Aorta (tissue), 5 donors: ENCODE measurements around the gene C1orf174. TPM values are rescaled to one million over a fixed set of nuclear protein-coding genes. Genes with fewer than 3 reads are reported as not detected.

ENCODE experiments used
- ATAC-seq: fragments of 200-7000 bp; cut with Tn5 transposase; one replicate; pipeline ENCODE4 v1.9.1; 2022; ENCODE audit warnings: moderate library complexity; ENCODE audit not compliant: low FRiP score
- DNase-seq, 2 donors: peaks; one replicate each; pipeline ENCODE4 v3.0.0-alpha.2; 2020
- H3K27ac ChIP-seq, 2 donors: one replicate each; pipeline ENCODE4 v1.5.1; 2013; ENCODE audit warnings: low read length in 2 of 2, mild to moderate bottlenecking in 2 of 2, moderate library complexity in 2 of 2, control low read depth in 1 of 2, inconsistent platforms in 1 of 2, low read depth in 1 of 2
- H3K27me3 ChIP-seq, 2 donors: one replicate each; pipeline ENCODE4 v1.6.1; 2013; ENCODE audit warnings: control low read depth in 1 of 2, low read length in 1 of 2, mild to moderate bottlenecking in 1 of 2, moderate library complexity in 1 of 2; ENCODE audit not compliant: insufficient read depth in 2 of 2, control insufficient read depth in 1 of 2
- H3K36me3 ChIP-seq, 2 donors: one replicate each; pipeline ENCODE4 v1.6.1; 2013; ENCODE audit warnings: control low read depth in 1 of 2, low read length in 1 of 2, mild to moderate bottlenecking in 1 of 2; ENCODE audit not compliant: insufficient read depth in 2 of 2, control insufficient read depth in 1 of 2
- H3K4me1 ChIP-seq, 2 donors: one replicate each; pipeline ENCODE4 v1.6.1; 2013; ENCODE audit warnings: low read length in 2 of 2, control low read depth in 1 of 2, mild to moderate bottlenecking in 1 of 2, moderate library complexity in 1 of 2; ENCODE audit not compliant: insufficient read depth in 2 of 2, control insufficient read depth in 1 of 2
- H3K4me3 ChIP-seq, 2 donors: one replicate each; pipeline ENCODE4 v1.5.1; 2013; ENCODE audit warnings: low read length in 2 of 2, control low read depth in 1 of 2, mild to moderate bottlenecking in 1 of 2
- H3K9me3 ChIP-seq: one replicate; pipeline ENCODE4 v1.6.1; 2013; ENCODE audit warnings: mild to moderate bottlenecking, low read length; ENCODE audit not compliant: control insufficient read depth
- WGBS, 2 donors: extraction: QIAGEN DNeasy Blood & Tissue Kit; methylation state at CpG; one replicate each; pipeline ENCODE4 v1.1.7; 2013; 5-methylcytosine and 5-hydroxymethylcytosine counted together
- intact Hi-C, 2 donors: fragments of 100-400 bp; cut with DNase I; formaldehyde crosslinking; loops; one replicate each; pipeline versions ENCODE4 v1.14.2 to v1.15.0; 2022
- polyA plus RNA-seq, 2 donors: library from polyadenylated mRNA; stranded (reverse); fragments of 200-250 nt; gene quantifications; one replicate each; pipeline ENCODE4 v1.2.3, GENCODE V29; 2013
- total RNA-seq, 2 donors: library from RNA; stranded (reverse); fragmentation: NEBNext Ultra II Directional; extraction: Animal tissue kit (Norgen Biotek cat#: 25700); gene quantifications; one replicate each; pipeline ENCODE4 v1.2.1, GENCODE V29; 2021
- donor health status: healthy with polysubstance abuse.
- donor health status: Bipolar disorder and iron deficiency.
- donor health status: DM: no; HTN: no; CAD: no.
- donor health status: DM: no; HTN: no; CAD: no.
- donor health status: DM: yes; HTN: yes; CAD: no.

The C1orf174 gene
- total and polyA plus RNA-seq, 4 donors = 12.6 to 19.8 (median 16.1) TPM

- H3K4me3 ChIP-seq = no peak overlapping the region
- no peak overlapping the region for H3K27ac ChIP-seq
- H3K36me3 ChIP-seq = peaks cover 4 to 8% of the 10 kb centered on the region in 2 donors
- ATAC-seq (no peak), DNase-seq (peak; percentile 18 to 63)
- H3K27me3 ChIP-seq = no peaks in the 10 kb centered on the region
- WGBS, 2 donors = 86 to 91% methylated on average over 15 of the region's 15 CpGs
- H3K4me1 ChIP-seq = no peaks in the 10 kb centered on the region
- intact Hi-C loops = no loop called here
- H3K9me3 ChIP-seq = no peaks in the 10 kb centered on the region
These were observed 13.9 kb downstream of the C1orf174 start for GRCh38 chr1:3886106-3886670.

DNA sequence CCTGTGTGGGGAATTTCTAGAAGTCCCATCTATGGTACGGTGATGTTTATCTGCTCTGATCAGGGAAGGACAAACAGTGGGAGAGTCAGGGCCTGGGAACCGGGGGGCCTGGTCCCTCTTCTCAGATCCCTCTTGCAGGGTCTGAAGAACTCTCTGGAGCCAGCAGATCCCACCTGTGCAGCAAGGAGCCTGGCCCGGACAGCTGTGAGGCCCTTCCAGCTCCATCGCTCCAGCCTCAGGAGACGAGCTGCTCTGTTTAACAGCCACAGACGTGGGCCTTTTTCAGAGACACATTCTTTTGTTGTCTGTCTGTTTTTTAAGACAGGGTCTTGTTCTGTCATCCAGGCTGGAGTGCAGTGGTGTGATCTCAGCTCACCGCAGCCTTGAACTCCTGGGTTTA, 14.5 kb downstream of the C1orf174 start:
- no peaks in the 10 kb centered on the region for H3K4me1 ChIP-seq
- H3K27ac ChIP-seq = no peak overlapping the region
- WGBS, 2 donors = 82 to 86% methylated on average over 7 of the region's 7 CpGs
- peaks cover 4 to 8% of the 10 kb centered on the region in 2 donors for H3K36me3 ChIP-seq
- H3K9me3 ChIP-seq = no peaks in the 10 kb centered on the region
- H3K4me3 ChIP-seq = no peak overlapping the region
- intact Hi-C loops = no loop called here
- ATAC-seq (no peak), DNase-seq (peak; percentile 6 to 37)
- H3K27me3 ChIP-seq = no peaks in the 10 kb centered on the region

DNA sequence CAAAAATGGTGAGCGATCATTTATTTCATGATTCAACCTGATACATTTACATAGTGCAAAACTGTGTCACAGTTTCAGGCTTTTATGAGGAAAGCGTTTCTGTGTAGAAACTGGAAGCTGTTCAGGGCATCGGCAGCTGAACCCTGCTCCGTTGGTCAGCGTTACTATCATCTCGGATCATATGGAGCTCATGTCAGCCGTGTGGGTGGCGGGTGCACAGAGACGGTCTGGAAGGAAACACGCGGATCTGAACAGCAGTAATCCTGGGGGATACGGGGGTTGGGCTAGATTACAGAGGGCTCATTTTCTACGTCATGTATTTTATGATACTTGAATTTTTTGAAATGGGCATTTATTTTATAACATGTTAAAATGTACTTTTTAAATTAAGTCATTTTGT, 15.1 kb downstream of the C1orf174 start:
- intact Hi-C loops = no loop called here
- WGBS, 2 donors = 88 to 90% methylated on average over 13 of the region's 13 CpGs
- Histone ChIP-seq H3K36me3 (peaks cover 0 to 7% of the 10 kb centered on the region in 2 donors), H3K27ac (no peak overlapping the region), H3K4me3 (no peak overlapping the region), H3K4me1 (no peaks in the 10 kb centered on the region), H3K27me3 (no peaks in the 10 kb centered on the region), H3K9me3 (no peaks in the 10 kb centered on the region)
- DNase-seq (peak; percentile 5 to 26), ATAC-seq (no peak)

GRCh38 chr1:3883194-3883925, 16.7 kb downstream of the C1orf174 start:
- WGBS, 2 donors = 93 to 95% methylated on average over 18 of the region's 18 CpGs
- Histone ChIP-seq H3K27me3 (no peaks in the 10 kb centered on the region), H3K27ac (no peak overlapping the region), H3K36me3 (peaks cover 0 to 6% of the 10 kb centered on the region in 2 donors), H3K9me3 (peaks cover 5% of the 10 kb centered on the region), H3K4me3 (no peak overlapping the region), H3K4me1 (no peaks in the 10 kb centered on the region)
- no peak for ATAC-seq
- DNase-seq = peak; percentile 25 to 27
- intact Hi-C loops = no loop called here

- no peaks in the 10 kb centered on the region for H3K4me1 ChIP-seq
- ATAC-seq (no peak), DNase-seq (peak in 1 of 2 donors; percentile 43)
- no peak overlapping the region for H3K27ac ChIP-seq
- H3K27me3 ChIP-seq = no peaks in the 10 kb centered on the region
- peaks cover 5% of the 10 kb centered on the region for H3K9me3 ChIP-seq
- peaks cover 0 to 4% of the 10 kb centered on the region in 2 donors for H3K36me3 ChIP-seq
- 89 to 98% methylated on average over 5 of the region's 5 CpGs for WGBS, 2 donors
- no peak overlapping the region for H3K4me3 ChIP-seq
- intact Hi-C loops = no loop called here
These were observed 18.9 kb downstream of the C1orf174 start for GRCh38 chr1:3881193-3881480.

GRCh38 chr1:3880429-3881192, 19.5 kb downstream of the C1orf174 start:
- Histone ChIP-seq H3K4me3 (no peak overlapping the region), H3K9me3 (peaks cover 5% of the 10 kb centered on the region), H3K36me3 (peaks cover 0 to 4% of the 10 kb centered on the region in 2 donors), H3K4me1 (no peaks in the 10 kb centered on the region), H3K27ac (no peak overlapping the region), H3K27me3 (no peaks in the 10 kb centered on the region)
- 91 to 94% methylated on average over 20 of the region's 20 CpGs for WGBS, 2 donors
- ATAC-seq (no peak), DNase-seq (peak; percentile 17 to 46)
- intact Hi-C loops = no loop called here

DNA sequence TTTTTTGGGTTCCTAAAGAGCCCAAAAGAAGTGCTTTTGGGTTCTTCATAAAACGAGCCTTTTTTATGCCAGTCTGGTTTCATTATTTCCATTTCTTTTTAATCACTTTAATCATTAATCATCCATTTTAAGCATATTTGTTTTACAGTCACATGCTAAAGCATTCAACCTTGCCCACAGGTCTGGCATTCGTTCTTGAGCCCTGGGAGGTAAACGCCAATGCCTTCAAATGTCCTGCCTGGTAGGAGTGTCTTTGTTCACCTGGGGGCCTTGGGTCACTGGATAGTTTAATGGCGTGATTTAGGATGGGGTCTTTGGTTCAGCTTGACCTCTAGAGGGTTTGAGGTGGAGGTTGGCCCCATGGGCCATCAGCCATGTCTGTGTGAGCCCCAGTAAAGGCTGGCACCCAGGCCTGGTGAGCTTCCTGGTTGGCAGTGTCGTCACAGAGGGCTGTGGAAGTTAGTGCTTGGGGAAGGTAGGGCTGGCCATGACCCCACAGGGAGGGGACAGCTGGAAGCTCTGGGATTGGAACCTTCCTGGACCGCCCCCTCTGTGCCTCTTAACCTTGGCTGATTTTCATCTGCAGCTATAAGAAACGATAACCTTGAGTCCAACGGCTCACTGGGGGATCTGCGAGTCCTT, 20.2 kb downstream of the C1orf174 start:
- H3K27me3 ChIP-seq = no peaks in the 10 kb centered on the region
- intact Hi-C loops = no loop called here
- H3K9me3 ChIP-seq = peaks cover 5% of the 10 kb centered on the region
- H3K27ac ChIP-seq = no peak overlapping the region
- 85 to 88% methylated on average over 9 of the region's 9 CpGs for WGBS, 2 donors
- peaks cover 0 to 4% of the 10 kb centered on the region in 2 donors for H3K36me3 ChIP-seq
- H3K4me3 ChIP-seq = no peak overlapping the region
- no peak for ATAC-seq
- H3K4me1 ChIP-seq = no peaks in the 10 kb centered on the region
- peak; percentile 35 to 54 for DNase-seq

DNA sequence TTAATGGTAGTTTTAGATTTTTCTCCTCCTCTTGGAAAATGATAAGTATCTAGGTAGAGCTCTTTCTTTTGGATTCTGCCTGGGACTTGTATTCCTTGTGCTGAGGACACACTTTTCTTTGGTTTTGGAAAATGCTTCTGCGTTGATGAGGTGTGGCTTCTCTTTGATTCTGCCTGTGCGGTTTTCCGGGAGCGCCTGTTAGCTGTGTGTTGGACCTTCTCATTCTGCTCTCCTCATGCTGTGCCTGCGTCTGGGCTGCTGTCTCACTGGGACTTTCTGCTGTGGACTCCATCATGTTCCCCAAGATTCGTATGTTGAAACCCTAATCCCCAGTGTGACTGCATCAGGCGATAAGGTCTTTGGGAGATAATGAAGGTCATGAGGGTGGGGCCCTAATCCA, 21.0 kb downstream of the C1orf174 start:
- H3K4me1 ChIP-seq = no peaks in the 10 kb centered on the region
- no peaks in the 10 kb centered on the region for H3K27me3 ChIP-seq
- DNase-seq (peak; percentile 20 to 21), ATAC-seq (no peak)
- peaks cover 5% of the 10 kb centered on the region for H3K9me3 ChIP-seq
- no peak overlapping the region for H3K4me3 ChIP-seq
- no peak overlapping the region for H3K27ac ChIP-seq
- 97 to 98% methylated on average over 7 of the region's 7 CpGs for WGBS, 2 donors
- intact Hi-C loops = no loop called here
- H3K36me3 ChIP-seq = peaks cover 0 to 6% of the 10 kb centered on the region in 2 donors
